Stimulated activated CD8-positive, alpha-beta memory T cell treated with anti-CD3 and anti-CD28 coated beads, Interleukin-4, amount 100 ng/mL, for 48 hours (primary cell): ENCODE results near the gene MPPED1.

ENCODE experiments used
- DNase-seq: peaks from one replicate; pipeline ENCODE4 v3.0.0-alpha.2; 2020

MPPED1 gene

GRCh38 chr22:43393132-43393843 is 18.5 kb upstream of the MPPED1 start:
- no peak for DNase-seq

- DNase-seq: no peak
Measured at GRCh38 chr22:43393844-43394474, 17.9 kb upstream of the MPPED1 start.

- DNase-seq: no peak
Measured at GRCh38 chr22:43395086-43395695, 16.6 kb upstream of the MPPED1 start.

GRCh38 chr22:43396321-43396933 is 15.4 kb upstream of the MPPED1 start:
- DNase-seq: no peak

GRCh38 chr22:43396934-43397457 is 14.8 kb upstream of the MPPED1 start:
- no peak for DNase-seq

GRCh38 chr22:43397766-43398165 is 14.0 kb upstream of the MPPED1 start:
- DNase-seq: no peak

GRCh38 chr22:43398246-43398645 is 13.6 kb upstream of the MPPED1 start:
- DNase-seq: no peak

GRCh38 chr22:43398910-43399309 is 12.9 kb upstream of the MPPED1 start:
- no peak for DNase-seq

- DNase-seq: peak; percentile 28
Measured at GRCh38 chr22:43399338-43399979, 12.4 kb upstream of the MPPED1 start.

GRCh38 chr22:43399980-43400358 is 11.8 kb upstream of the MPPED1 start:
- no peak for DNase-seq

- no peak for DNase-seq
Measured at GRCh38 chr22:43400449-43400848, 11.4 kb upstream of the MPPED1 start.

- no peak for DNase-seq
Measured at GRCh38 chr22:43401233-43401632, 10.6 kb upstream of the MPPED1 start.

- DNase-seq: no peak
Measured at GRCh38 chr22:43401661-43402060, 10.2 kb upstream of the MPPED1 start.

GRCh38 chr22:43402128-43402527 is 9.7 kb upstream of the MPPED1 start:
- no peak for DNase-seq

GRCh38 chr22:43404673-43405385 is 7.0 kb upstream of the MPPED1 start:
- no peak for DNase-seq

- DNase-seq: no peak
Measured at GRCh38 chr22:43406186-43406790, 5.5 kb upstream of the MPPED1 start.

GRCh38 chr22:43407591-43407990 is 4.2 kb upstream of the MPPED1 start:
- DNase-seq: no peak

- DNase-seq: no peak
Measured at GRCh38 chr22:43408009-43408408, 3.8 kb upstream of the MPPED1 start.

GRCh38 chr22:43409046-43409445 is 2.8 kb upstream of the MPPED1 start:
- no peak for DNase-seq

GRCh38 chr22:43409800-43410199 is 2.0 kb upstream of the MPPED1 start:
- no peak for DNase-seq

GRCh38 chr22:43411040-43411868 is 560 bp upstream of the MPPED1 start:
- DNase-seq: no peak
